GM18873 (cell line): Measurements from ENCODE around the gene THRAP3.

Experiments
- ATAC-seq: cut with Tn5 transposase; IDR thresholded peaks from one replicate; pipeline ENCODE4 v1.9.1; 2021; ENCODE audit warnings: mild to moderate bottlenecking, moderate library complexity, moderate number of reproducible peaks; ENCODE audit not compliant: unreplicated experiment, low FRiP score

The THRAP3 gene

GRCh38 chr1:36322786-36323635, 98.8 kb downstream of the THRAP3 start:
- ATAC-seq = no peak

DNA sequence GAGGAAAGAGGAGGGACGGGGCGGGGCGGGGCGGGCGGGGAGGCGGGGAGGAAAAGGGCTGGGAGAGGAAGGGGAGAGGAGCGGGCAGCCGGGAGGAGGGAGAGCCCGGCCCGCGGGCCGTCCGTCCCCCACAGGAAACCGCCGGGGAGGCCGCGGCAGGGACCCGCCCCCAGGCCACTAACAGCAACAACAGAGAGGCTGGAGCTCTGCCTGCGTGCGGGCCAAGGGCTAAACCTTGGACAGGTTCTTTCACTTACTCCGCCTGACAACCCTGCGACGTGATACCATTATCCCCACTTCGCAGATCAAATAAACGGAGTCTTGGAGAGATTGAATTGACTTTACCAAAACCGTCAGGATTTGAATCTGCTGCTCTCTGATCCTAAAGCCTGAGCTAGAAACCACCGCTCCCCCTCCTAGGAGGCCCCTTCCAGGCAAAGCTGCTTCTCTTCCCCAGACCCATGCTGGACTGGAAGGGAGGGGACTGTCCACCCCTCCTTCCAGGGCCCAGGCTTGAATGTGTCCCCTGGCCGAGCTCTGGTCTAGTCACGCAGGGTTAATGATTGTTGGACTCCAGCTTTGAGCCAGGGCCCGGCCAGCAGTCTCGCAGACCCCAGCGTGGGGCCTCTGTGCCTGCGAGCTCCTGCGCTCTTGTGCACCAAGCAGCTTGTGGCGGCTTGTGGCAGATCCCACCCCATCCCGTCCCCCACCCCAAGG, 99.6 kb downstream of the THRAP3 start, which contains the start of gene EVA1B:
TSS of gene EVA1B (minus strand) at position 10 of the 717 bp plus-strand sequence. CDS start 608 bp downstream, outside the sequence.
- no peak for ATAC-seq

DNA sequence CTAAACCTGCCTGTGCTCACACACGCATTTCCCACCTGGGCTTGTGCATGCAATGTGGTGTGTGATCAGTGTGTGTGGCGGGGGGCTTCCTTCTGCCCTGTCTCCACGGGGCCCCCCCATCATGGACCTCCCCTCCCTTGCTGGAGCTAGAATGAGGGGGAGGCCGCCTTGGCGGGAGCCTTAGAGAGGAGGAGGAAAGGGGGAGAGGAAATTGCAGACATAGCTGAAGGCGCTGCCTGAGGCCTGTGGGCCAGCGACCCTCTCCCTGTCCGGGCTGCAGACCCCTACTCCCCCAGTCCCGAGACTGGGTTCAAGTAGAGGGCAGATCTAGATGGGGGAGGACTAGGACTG, 100.1 kb downstream of the THRAP3 start:
- no peak for ATAC-seq

- ATAC-seq = no peak
Observed at GRCh38 chr1:36326499-36326898, 102.3 kb downstream of the THRAP3 start.

GRCh38 chr1:36327421-36328087, 103.3 kb downstream of the THRAP3 start:
- no peak for ATAC-seq

DNA sequence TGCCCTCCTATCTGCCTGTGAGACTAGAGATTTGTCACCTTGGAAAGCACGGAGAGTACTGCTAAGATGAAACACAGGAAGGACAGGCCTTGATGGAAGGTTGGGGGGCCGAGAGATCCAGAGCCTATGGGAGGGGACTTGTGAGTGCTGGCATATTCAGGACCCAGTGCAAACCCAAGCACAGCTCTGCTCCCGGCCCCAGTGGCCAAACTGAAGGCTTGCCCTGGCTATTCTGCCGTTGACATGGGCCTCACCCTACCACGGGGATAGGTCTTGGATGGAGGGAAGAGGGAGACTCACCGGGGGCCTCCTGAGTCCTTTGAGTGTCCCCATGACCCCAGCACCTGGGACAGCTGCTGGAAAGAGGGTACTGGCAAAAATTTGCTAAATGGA, 103.8 kb downstream of the THRAP3 start:
- no peak for ATAC-seq

DNA sequence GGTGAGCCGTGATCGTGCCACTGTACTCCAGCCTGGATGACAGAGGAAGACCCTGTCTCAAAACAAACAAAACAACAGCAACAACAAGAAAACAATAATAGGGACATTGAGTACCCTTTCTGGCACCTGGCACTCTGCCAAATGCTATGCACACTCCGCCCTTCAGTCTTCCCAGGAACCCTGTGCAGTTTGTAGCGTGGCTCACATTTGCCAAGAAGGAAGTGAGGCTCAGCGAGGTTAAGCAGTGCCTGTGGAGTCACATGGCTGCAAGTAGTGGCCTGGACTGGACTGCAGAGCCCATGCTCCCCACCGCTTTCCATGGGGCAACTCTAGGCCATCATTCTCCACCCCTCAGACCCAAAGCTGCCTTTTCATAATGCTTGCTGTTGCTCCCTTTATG, 104.5 kb downstream of the THRAP3 start:
- ATAC-seq = no peak

DNA sequence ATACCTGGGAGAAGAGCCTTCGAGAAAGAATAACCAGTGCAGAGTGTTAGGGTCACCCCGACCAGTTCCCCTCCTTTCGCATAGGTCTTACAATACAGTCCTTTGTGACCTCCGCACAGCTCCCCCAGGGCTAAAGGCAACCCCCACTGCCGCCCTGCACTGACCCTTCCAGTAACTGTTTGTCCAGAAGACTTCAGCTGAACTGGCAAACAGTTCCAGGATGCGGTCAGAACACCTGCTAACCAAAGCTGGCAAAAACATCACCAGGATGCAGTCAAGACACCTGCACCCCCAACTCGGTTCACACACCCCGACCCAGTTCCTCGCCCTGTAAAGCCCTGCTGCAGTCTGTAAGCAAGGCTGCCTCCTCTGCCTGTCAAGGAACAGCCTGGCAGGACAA, 105.6 kb downstream of the THRAP3 start:
- ATAC-seq = no peak

- no peak for ATAC-seq
Observed at GRCh38 chr1:36330940-36331339, 106.7 kb downstream of the THRAP3 start.

DNA sequence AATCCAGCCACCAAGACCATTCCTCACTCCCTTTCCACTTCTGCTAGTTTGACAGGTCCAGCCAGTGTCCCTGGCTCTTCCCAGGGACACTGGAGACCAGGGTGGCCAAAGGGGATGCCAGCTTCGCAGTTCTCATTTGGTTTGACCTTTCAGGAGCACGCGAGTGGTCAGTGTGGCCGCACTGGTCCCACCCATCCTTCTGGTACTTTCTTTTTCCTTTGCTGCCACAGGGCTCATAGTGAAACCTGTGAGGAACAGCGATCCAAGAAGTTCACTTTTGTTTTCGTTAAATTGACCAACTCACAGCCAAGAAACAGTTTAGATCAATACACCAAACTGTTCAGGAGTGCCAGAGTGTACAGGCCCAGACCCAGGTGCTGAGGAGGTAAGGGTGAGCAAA, 113.6 kb downstream of the THRAP3 start:
- ATAC-seq = no peak

- no peak for ATAC-seq
Observed at GRCh38 chr1:36339215-36339614, 115.0 kb downstream of the THRAP3 start.

DNA sequence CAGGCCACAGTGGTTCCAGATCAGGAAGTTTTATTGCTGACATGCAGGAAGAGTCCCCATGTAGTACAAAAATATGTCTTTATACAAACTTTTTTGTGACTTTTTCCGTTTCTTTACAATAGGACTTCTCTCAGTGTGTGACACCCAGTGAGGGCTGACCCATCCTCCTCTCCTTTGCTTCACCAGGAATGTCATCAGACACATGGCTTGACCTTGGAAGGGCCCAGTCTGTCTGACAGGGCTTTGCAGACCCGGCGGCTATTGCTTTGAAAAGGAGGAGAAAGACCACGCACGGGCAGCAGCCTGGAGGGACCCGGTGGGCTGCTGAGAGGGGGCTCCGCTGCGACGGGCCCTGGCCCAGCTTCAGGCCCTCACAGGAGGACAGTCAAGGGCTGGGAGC, 115.4 kb downstream of the THRAP3 start:
- ATAC-seq = no peak

- no peak for ATAC-seq
Observed at GRCh38 chr1:36341626-36342320, 117.5 kb downstream of the THRAP3 start.

GRCh38 chr1:36342426-36343185, 118.4 kb downstream of the THRAP3 start:
- ATAC-seq = no peak

- ATAC-seq = no peak
Observed at GRCh38 chr1:36343651-36344394, 119.6 kb downstream of the THRAP3 start.

DNA sequence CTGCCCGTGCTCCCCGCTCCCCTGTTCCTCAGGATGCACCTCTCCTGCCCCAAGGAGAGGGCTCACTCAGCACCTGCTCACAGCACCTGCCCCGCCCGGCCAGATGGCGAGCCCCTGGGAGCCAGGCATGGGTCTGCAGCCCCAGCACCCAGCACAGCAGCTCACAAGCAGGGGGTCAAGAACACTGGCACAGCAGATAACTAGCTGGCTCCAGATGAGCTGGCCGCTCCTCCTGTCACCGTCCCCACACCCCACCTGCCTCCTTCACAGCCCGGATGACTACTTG, 120.1 kb downstream of the THRAP3 start:
- no peak for ATAC-seq

- ATAC-seq = no peak
Observed at GRCh38 chr1:36345353-36345752, 121.1 kb downstream of the THRAP3 start.

- ATAC-seq = no peak
Observed at GRCh38 chr1:36346741-36347370, 122.6 kb downstream of the THRAP3 start.

DNA sequence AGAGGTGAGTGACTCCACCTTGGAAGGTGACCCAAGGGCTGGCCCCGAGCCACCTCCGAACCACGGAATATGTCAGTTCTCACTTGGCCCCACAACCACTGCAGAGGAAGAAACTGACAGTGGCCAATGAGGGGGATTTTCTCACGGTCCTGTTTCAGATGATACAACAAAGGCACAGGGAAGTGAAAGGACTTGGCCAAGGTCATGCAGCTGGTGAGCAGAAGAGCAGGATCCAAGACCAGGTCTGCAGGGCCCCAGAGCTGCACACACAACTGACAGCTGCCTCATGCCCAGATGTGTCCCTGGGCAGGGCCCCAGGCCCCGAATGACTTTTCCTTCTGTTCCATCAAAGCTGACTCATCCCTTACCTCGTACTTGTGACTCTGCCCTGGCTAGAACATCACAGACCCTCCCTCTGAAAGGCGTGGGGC, 125.0 kb downstream of the THRAP3 start:
- ATAC-seq = no peak
